Measurements from ENCODE around the gene CLEC9A.

DNA sequence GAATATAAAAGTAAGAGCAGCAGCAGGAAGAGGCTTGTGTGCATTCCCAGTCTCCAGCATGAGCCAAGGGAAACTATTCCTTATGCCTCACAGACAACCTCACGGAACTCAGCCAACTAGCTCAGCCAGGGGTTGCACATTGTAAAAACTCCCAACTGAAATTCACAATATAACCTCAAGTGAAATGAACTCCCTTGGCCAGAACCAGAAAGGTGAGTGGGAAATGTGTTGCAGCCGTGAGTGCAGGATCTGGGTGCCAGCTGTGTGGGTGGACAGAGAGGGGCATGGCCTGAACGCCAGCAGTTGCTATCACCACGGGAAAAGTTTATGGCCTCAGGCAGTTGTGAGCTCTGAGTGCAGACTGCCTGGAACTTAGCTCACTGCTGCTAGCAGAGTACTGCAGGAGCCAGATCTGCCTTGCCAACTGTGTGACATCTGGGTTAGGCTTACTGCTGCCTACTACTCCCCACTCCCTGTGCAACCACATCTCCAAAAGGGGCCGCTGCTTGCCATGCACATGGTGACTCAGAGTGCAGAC, 70.6 kb downstream of the CLEC9A start:
- no peak for TF ChIP-seq ZNF274 (IDR thresholded peaks at IDR 0.05; ENCODE audit: low read depth, low read length)
- TF ChIP-seq, protein P1, sequence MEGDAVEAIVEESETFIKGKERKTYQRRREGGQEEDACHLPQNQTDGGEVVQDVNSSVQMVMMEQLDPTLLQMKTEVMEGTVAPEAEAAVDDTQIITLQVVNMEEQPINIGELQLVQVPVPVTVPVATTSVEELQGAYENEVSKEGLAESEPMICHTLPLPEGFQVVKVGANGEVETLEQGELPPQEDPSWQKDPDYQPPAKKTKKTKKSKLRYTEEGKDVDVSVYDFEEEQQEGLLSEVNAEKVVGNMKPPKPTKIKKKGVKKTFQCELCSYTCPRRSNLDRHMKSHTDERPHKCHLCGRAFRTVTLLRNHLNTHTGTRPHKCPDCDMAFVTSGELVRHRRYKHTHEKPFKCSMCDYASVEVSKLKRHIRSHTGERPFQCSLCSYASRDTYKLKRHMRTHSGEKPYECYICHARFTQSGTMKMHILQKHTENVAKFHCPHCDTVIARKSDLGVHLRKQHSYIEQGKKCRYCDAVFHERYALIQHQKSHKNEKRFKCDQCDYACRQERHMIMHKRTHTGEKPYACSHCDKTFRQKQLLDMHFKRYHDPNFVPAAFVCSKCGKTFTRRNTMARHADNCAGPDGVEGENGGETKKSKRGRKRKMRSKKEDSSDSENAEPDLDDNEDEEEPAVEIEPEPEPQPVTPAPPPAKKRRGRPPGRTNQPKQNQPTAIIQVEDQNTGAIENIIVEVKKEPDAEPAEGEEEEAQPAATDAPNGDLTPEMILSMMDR (IDR thresholded peaks at IDR 0.05 in 2 of 3, conservative IDR thresholded peaks at IDR 0.05 in 1 of 3; ENCODE audit: borderline replicate concordance in 1 of 3, insufficient read depth in 1 of 3, low read depth in 2 of 3, low read length in 2 of 3): no peak
- no peak for TF ChIP-seq POLR2AphosphoS5 (IDR thresholded peaks at IDR 0.05; ENCODE audit: low read depth, low read length)
- TF ChIP-seq, protein P2, sequence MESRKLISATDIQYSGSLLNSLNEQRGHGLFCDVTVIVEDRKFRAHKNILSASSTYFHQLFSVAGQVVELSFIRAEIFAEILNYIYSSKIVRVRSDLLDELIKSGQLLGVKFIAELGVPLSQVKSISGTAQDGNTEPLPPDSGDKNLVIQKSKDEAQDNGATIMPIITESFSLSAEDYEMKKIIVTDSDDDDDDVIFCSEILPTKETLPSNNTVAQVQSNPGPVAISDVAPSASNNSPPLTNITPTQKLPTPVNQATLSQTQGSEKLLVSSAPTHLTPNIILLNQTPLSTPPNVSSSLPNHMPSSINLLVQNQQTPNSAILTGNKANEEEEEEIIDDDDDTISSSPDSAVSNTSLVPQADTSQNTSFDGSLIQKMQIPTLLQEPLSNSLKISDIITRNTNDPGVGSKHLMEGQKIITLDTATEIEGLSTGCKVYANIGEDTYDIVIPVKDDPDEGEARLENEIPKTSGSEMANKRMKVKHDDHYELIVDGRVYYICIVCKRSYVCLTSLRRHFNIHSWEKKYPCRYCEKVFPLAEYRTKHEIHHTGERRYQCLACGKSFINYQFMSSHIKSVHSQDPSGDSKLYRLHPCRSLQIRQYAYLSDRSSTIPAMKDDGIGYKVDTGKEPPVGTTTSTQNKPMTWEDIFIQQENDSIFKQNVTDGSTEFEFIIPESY (IDR thresholded peaks at IDR 0.05; ENCODE audit: extremely low read depth, insufficient replicate concordance, low read length): no peak
- no peak for TF ChIP-seq EZH2 (IDR thresholded peaks at IDR 0.05)
- TF ChIP-seq SIN3A (IDR thresholded peaks at IDR 0.05; ENCODE audit: low read depth): no peak
- no peak for TF ChIP-seq POLR2A (IDR thresholded peaks at IDR 0.05; ENCODE audit: borderline replicate concordance, extremely low read depth, insufficient read depth, insufficient read length)
- no peak for TF ChIP-seq YY1 (IDR thresholded peaks at IDR 0.05; ENCODE audit: extremely low read depth, insufficient replicate concordance, low read depth, low read length)
- TF ChIP-seq, protein P3, sequence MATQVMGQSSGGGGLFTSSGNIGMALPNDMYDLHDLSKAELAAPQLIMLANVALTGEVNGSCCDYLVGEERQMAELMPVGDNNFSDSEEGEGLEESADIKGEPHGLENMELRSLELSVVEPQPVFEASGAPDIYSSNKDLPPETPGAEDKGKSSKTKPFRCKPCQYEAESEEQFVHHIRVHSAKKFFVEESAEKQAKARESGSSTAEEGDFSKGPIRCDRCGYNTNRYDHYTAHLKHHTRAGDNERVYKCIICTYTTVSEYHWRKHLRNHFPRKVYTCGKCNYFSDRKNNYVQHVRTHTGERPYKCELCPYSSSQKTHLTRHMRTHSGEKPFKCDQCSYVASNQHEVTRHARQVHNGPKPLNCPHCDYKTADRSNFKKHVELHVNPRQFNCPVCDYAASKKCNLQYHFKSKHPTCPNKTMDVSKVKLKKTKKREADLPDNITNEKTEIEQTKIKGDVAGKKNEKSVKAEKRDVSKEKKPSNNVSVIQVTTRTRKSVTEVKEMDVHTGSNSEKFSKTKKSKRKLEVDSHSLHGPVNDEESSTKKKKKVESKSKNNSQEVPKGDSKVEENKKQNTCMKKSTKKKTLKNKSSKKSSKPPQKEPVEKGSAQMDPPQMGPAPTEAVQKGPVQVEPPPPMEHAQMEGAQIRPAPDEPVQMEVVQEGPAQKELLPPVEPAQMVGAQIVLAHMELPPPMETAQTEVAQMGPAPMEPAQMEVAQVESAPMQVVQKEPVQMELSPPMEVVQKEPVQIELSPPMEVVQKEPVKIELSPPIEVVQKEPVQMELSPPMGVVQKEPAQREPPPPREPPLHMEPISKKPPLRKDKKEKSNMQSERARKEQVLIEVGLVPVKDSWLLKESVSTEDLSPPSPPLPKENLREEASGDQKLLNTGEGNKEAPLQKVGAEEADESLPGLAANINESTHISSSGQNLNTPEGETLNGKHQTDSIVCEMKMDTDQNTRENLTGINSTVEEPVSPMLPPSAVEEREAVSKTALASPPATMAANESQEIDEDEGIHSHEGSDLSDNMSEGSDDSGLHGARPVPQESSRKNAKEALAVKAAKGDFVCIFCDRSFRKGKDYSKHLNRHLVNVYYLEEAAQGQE (IDR thresholded peaks at IDR 0.05; ENCODE audit: low read depth): no peak
